GM12878 (cell line): ENCODE measurements around the gene ATG9A. TPM values are rescaled to one million over a fixed set of nuclear protein-coding genes. Genes with fewer than 3 reads are reported as not detected.
A peak's percentile ranks its signal among the peaks of the same experiment; 100 is the strongest.

ENCODE experiments used
- ATAC-seq: fragments of 200-7000 bp; cut with Tn5 transposase; 3 replicates; pipeline ENCODE4 v1.9.1; 2020; ENCODE audit warnings: mild to moderate bottlenecking, moderate library complexity
- BruUV-seq: library from RNA; stranded (reverse); fragments of 400-500 nt; replicated peaks from 2 replicates; lab custom pipeline; 2021; lab: Mats Ljungman, UMichigan
- CTCF ChIA-PET: fragments of 300-600 bp; sonication (Branson Sonifier 250); formaldehyde crosslinking; extraction: SDS; loops from one replicate; lab custom pipeline; 2021; ENCODE audit warnings: inconsistent platforms; lab: Yijun Ruan, JAX
- POLR2A ChIA-PET: fragments of 350-600 bp; formaldehyde crosslinking; extraction: SDS; loops from one replicate; lab custom pipeline; 2021; ENCODE audit warnings: inconsistent platforms; lab: Charles Lee
- RAD21 ChIA-PET: fragments of 300-600 bp; sonication (Branson Sonifier 250); formaldehyde crosslinking; loops from one replicate; lab custom pipeline; 2023; ENCODE audit warnings: antibody characterized with exemption; ENCODE audit not compliant: unreplicated experiment; lab: Charles Lee
- SMC1A ChIA-PET: fragments of 300-600 bp; sonication (Branson Sonifier 250); formaldehyde crosslinking; loops from one replicate; lab custom pipeline; 2023; ENCODE audit not compliant: unreplicated experiment, uncharacterized antibody; lab: Charles Lee
- DNase-seq: peaks from one replicate; pipeline ENCODE4 v3.0.0-alpha.2; 2011; ENCODE audit warnings: low read depth, low spot score
- FAIRE-seq: peaks from 3 replicates; lab custom pipeline; 2011; peaks lifted over from hg19 to GRCh38; lab: Jason Lieb, UNC
- H2AFZ ChIP-seq: 2 replicates; pipeline ENCODE4 v1.6.0; 2011; ENCODE audit warnings: low read depth, low read length, control low read depth; ENCODE audit not compliant: control insufficient read depth
- H3K27ac ChIP-seq: 2 replicates; pipeline ENCODE4 v1.5.1; 2011; ENCODE audit warnings: control low read depth; ENCODE audit not compliant: control insufficient read depth, insufficient read depth
- H3K27me3 ChIP-seq, 2 experiments: replicated peaks in 1 of 2; 2 replicates each; pipeline versions ENCODE4 v1.6.0 to v1.6.1; 2011; ENCODE audit warnings: low read length in 1 of 2; ENCODE audit not compliant: control insufficient read depth in 2 of 2, insufficient read depth in 2 of 2
- H3K36me3 ChIP-seq, 2 experiments: 2 replicates each; pipeline ENCODE4 v1.5.1; 2011; ENCODE audit warnings: low read length in 1 of 2; ENCODE audit not compliant: control insufficient read depth in 2 of 2, insufficient read depth in 2 of 2
- H3K4me1 ChIP-seq: 2 replicates; pipeline ENCODE4 v1.6.1; 2011; ENCODE audit warnings: mild to moderate bottlenecking, low read length, moderate library complexity, mixed read lengths; ENCODE audit not compliant: control insufficient read depth, insufficient read depth
- H3K4me2 ChIP-seq: 2 replicates; pipeline ENCODE4 v1.6.0; 2011; ENCODE audit warnings: control low read depth; ENCODE audit not compliant: control insufficient read depth, insufficient read depth
- H3K4me3 ChIP-seq: fragments of 200-600 bp; sonication (generic); 2 replicates; pipeline ENCODE4 v1.5.1; 2016
- H3K79me2 ChIP-seq: 2 replicates; pipeline ENCODE4 v1.6.0; 2011; ENCODE audit warnings: low read length; ENCODE audit not compliant: control insufficient read depth, insufficient read depth
- H3K9ac ChIP-seq: 2 replicates; pipeline ENCODE4 v1.8.0; 2011; ENCODE audit warnings: low read length, control low read depth, mixed read lengths; ENCODE audit not compliant: control insufficient read depth, insufficient read depth
- H3K9me3 ChIP-seq: replicated peaks from 3 replicates; pipeline ENCODE4 v1.5.1; 2011; ENCODE audit warnings: mild to moderate bottlenecking, low read length; ENCODE audit not compliant: control insufficient read depth, insufficient read depth
- H4K20me1 ChIP-seq: 2 replicates; pipeline ENCODE4 v1.6.0; 2011; ENCODE audit not compliant: control insufficient read depth, insufficient read depth
- ATF7 ChIP-seq: fragments of 450-650 bp; IDR thresholded peaks from 2 replicates; pipeline ENCODE4 v1.6.1; 2016; ENCODE audit warnings: low read depth, mild to moderate bottlenecking
- DPF2 ChIP-seq: fragments of 450-650 bp; IDR thresholded peaks from 2 replicates; pipeline ENCODE4 v1.6.1; 2017; ENCODE audit warnings: mild to moderate bottlenecking
- E2F4 ChIP-seq: IDR thresholded peaks from 2 replicates; pipeline ENCODE4 v1.6.1; 2012; ENCODE audit warnings: low read depth, low read length, improper control_type of control experiment
- MXI1 ChIP-seq: fragments of 150-350 bp; IDR thresholded peaks from 2 replicates; pipeline ENCODE4 v1.6.1; 2011; ENCODE audit warnings: low read depth, mild to moderate bottlenecking, inconsistent platforms, low read length, improper control_type of control experiment
- NFYB ChIP-seq: IDR thresholded peaks from 2 replicates; pipeline ENCODE4 v1.6.1; 2011; ENCODE audit warnings: low read depth, mild to moderate bottlenecking, low read length, improper control_type of control experiment, moderate library complexity; ENCODE audit not compliant: insufficient read depth
- NRF1 ChIP-seq: conservative IDR thresholded peaks from 2 replicates; pipeline ENCODE4 v1.6.1; 2011; ENCODE audit warnings: mild to moderate bottlenecking, low read depth, low read length, improper control_type of control experiment
- POLR2AphosphoS2 ChIP-seq: IDR thresholded peaks from 2 replicates; pipeline ENCODE4 v1.6.1; 2011; ENCODE audit warnings: low read depth, mild to moderate bottlenecking, low read length, improper control_type of control experiment, moderate library complexity
- RAD51 ChIP-seq: fragments of 450-650 bp; IDR thresholded peaks from 2 replicates; pipeline ENCODE4 v1.6.1; 2016; ENCODE audit warnings: moderate library complexity, mild to moderate bottlenecking, inconsistent platforms
- RB1 ChIP-seq: fragments of 450-650 bp; formaldehyde crosslinking; IDR thresholded peaks from 2 replicates; pipeline ENCODE4 v1.6.1; 2017; ENCODE audit warnings: mild to moderate bottlenecking, borderline replicate concordance
- SMARCA5 ChIP-seq: fragments of 450-650 bp; IDR thresholded peaks from 2 replicates; pipeline ENCODE4 v1.6.1; 2017; ENCODE audit warnings: mild to moderate bottlenecking
- ZNF687 ChIP-seq: fragments of 450-650 bp; IDR thresholded peaks from 2 replicates; pipeline ENCODE4 v1.6.1; 2017; ENCODE audit warnings: mild to moderate bottlenecking, moderate library complexity
- WGBS: methylation state at CpG from one replicate; pipeline ENCODE4 v1.1.6; 2016; ENCODE audit warnings: low lambda C conversion rate; ENCODE audit not compliant: insufficient replicate concordance, insufficient coverage; ENCODE audit errors: missing lambda C conversion rate; 5-methylcytosine and 5-hydroxymethylcytosine counted together
- in situ Hi-C: fragments of 300-500 bp; cut with MboI; formaldehyde crosslinking; loops from 9 replicates; pipeline ENCODE4 v1.14.3; 2018; ENCODE audit warnings: mixed read lengths
- intact Hi-C: fragments of 100-400 bp; cut with micrococcal nuclease; formaldehyde crosslinking; loops from one replicate; pipeline ENCODE4 v1.14.2; 2022; ENCODE audit not compliant: unreplicated experiment
- polyA plus RNA-seq, 11 experiments: library from polyadenylated mRNA; depleted of rRNA in 4 of 11; unstranded in 6 of 11; stranded (reverse) in 5 of 11; fragments of >200 nt; fragmentation: Nextera tagmentation in 4 of 11; fragmentation: Illumina TruSeq in 1 of 11; extraction: Ambion mirVana in 4 of 11; extraction: Trizol in 1 of 11; gene quantifications; 1 replicate in 1 of 11; 2 replicates in 10 of 11; pipeline versions ENCODE4 v1.2.1 to v1.2.3, GENCODE V29; 2011 to 2016; ENCODE audit warnings: inconsistent platforms in 2 of 11, missing spikeins in 2 of 11, low read depth in 1 of 11
- total RNA-seq, 4 experiments: library from RNA; depleted of rRNA in 3 of 4; stranded (reverse); fragments of >200 nt in 3 of 4; fragmentation: Illumina TruSeq in 1 of 4; extraction: Trizol in 1 of 4; gene quantifications; 2 replicates each; pipeline versions ENCODE4 v1.2.1 to v1.2.3, GENCODE V29; 2013 to 2021
- TF ChIP-seq, protein P1 (sequence below): IDR thresholded peaks from 2 replicates; pipeline ENCODE4 v1.6.1; 2011; ENCODE audit warnings: mild to moderate bottlenecking, low read depth, low read length, moderate library complexity; ENCODE audit not compliant: insufficient replicate concordance

ATG9A gene
- total and polyA plus RNA-seq, 10 of the 15 experiments (the other 5 are each of a cell fraction or from before 2014, with no cell fraction given) = 0.16 to 37.5 (median 14.6) TPM; not detected in 1

GRCh38 chr2:219218732-219219701 lies 10.4 kb downstream of the ATG9A start, which contains the start of gene ABCB6:
ABCB6 (minus strand) TSS chr2:219218958; CDS start chr2:219218673, 285 bp downstream.
- peak within 1 kb of the TSS; percentile 76 for H3K9ac ChIP-seq
- H2AFZ ChIP-seq = peak within 1 kb of the TSS; percentile 79
- H3K79me2 ChIP-seq = peaks cover 14% of the 10 kb centered on the region
- peaks cover 12 to 27% of the 10 kb centered on the region in 2 experiments for H3K36me3 ChIP-seq
- in situ Hi-C loops = no loop called here
- peak within 1 kb of the TSS; percentile 63 for H3K27ac ChIP-seq
- no peaks in the 10 kb centered on the region; the same call in 1 of the 2 replicates for H4K20me1 ChIP-seq
- ATAC-seq (peak; percentile 92), DNase-seq (peak; percentile 63), FAIRE-seq (peak; percentile 92)
- no peaks in the 10 kb centered on the region for H3K27me3 ChIP-seq
- peaks cover 16% of the 10 kb centered on the region for H3K4me1 ChIP-seq
- H3K4me2 ChIP-seq = peak within 1 kb of the TSS; percentile 99
- H3K9me3 ChIP-seq = no peaks in the 10 kb centered on the region
- CTCF ChIA-PET = interaction anchor here (0.6 to 1.7 kb wide), 4 partner anchors 9 to 76 kb away, joined by 3 to 5 read pairs (median 3); no protein-coding TSS in a partner anchor
- no TSS peak for BruUV-seq
- H3K4me3 ChIP-seq = peak within 1 kb of the TSS; percentile 92
- 28% methylated on average over 71 of the region's 71 CpGs for WGBS
- intact Hi-C loops = loop anchor here (2.0 kb wide), 1 partner anchor 76 kb away; no protein-coding TSS in a partner anchor
- RAD21 ChIA-PET = interaction anchor here (0.9 to 2.2 kb wide), 3 partner anchors 11 to 59 kb away, joined by 3 to 11 read pairs (median 4); partner anchors contain the start of genes ANKZF1 and ATG9A
- POLR2A ChIA-PET = interaction anchor here (0.6 to 3.8 kb wide), 9 partner anchors 11 to 332 kb away, joined by 3 to 21 read pairs (median 5); partner anchors contain the start of genes ANKZF1, ATG9A, CNPPD1 and GLB1L
- SMC1A ChIA-PET = interaction anchor here (0.7 to 1.8 kb wide), 8 partner anchors 10 to 61 kb away, joined by 3 to 8 read pairs (median 4); partner anchors contain the start of genes ANKZF1, ATG9A, CNPPD1 and GLB1L
- peak; percentile 49 for TF ChIP-seq SMARCA5
- peak; percentile 72 for TF ChIP-seq NFYB
- TF ChIP-seq, protein P1, sequence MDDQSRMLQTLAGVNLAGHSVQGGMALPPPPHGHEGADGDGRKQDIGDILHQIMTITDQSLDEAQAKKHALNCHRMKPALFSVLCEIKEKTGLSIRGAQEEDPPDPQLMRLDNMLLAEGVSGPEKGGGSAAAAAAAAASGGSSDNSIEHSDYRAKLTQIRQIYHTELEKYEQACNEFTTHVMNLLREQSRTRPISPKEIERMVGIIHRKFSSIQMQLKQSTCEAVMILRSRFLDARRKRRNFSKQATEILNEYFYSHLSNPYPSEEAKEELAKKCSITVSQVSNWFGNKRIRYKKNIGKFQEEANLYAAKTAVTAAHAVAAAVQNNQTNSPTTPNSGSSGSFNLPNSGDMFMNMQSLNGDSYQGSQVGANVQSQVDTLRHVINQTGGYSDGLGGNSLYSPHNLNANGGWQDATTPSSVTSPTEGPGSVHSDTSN = no peak
- TF ChIP-seq MXI1 = peak; percentile 57
- TF ChIP-seq E2F4 = peak; percentile 91
- peak; percentile 89 for TF ChIP-seq ZNF687
- no peak for TF ChIP-seq ATF7
- no peak for TF ChIP-seq NRF1
- TF ChIP-seq DPF2 = 0 out of 2 replicates have a peak, but pooled peaks have one; percentile 55
- TF ChIP-seq RAD51 = peak; percentile 96
- TF ChIP-seq RB1 = peak; percentile 73; the same call in 1 of the 2 replicates
- TF ChIP-seq POLR2AphosphoS2 = peak; percentile 91
